Right lobe of liver (tissue), 4 donors: ENCODE data around the gene DECR2.

Experiments used
- CTCF ChIP-seq, 4 donors: fragments of 200-600 bp in 3 of 4; fragments of 450-650 bp in 1 of 4; IDR thresholded peaks; one replicate each; pipeline versions ENCODE4 v1.5.1 to v1.8.0; 2016 to 2022; ENCODE audit warnings: antibody characterized with exemption in 4 of 4, mild to moderate bottlenecking in 2 of 4
- POLR2A ChIP-seq: fragments of 450-650 bp; IDR thresholded peaks from one replicate; pipeline ENCODE4 v1.6.1; 2017; ENCODE audit warnings: antibody characterized with exemption, mild to moderate bottlenecking
- donor health status: DM: no; HTN: no; CAD: no.
- donor health status: DM: no; HTN: no; CAD: no.
- donor health status: DM: no; HTN: yes; CAD: no.

- TF ChIP-seq CTCF (IDR thresholded peaks at IDR 0.05) (peak; percentile 26 to 39 (median 31)), POLR2A (no peak)
These were observed 3.9 kb upstream of the DECR2 start for GRCh38 chr16:397736-398332.
